HG02642 (cell line): Measurements from ENCODE around the gene RCAN2.

Source experiments
- ATAC-seq: cut with Tn5 transposase; IDR thresholded peaks from one replicate; pipeline ENCODE4 v1.9.1; 2021; ENCODE audit warnings: mild to moderate bottlenecking; ENCODE audit not compliant: unreplicated experiment, poor library complexity

The RCAN2 gene

DNA sequence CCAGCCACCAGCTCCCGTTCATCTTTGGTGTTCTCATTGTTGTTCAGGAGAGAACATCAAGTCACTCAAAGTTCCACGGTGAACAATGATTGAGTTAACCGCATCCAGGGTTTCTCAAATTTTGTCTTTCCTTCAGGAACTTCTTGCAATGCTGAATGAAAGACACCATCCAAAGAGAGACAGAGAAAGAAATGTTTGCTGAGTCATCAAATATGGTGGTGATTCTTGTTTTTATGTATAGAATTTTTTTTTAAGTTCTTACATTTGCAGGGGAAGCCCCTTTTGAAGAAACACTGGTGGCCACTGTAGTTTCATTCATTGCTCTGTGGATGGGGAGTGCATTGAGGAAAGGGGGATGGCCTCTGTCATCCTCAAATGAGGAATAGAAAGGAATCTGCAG is 258.1 kb downstream of the RCAN2 start:
- no peak for ATAC-seq

DNA sequence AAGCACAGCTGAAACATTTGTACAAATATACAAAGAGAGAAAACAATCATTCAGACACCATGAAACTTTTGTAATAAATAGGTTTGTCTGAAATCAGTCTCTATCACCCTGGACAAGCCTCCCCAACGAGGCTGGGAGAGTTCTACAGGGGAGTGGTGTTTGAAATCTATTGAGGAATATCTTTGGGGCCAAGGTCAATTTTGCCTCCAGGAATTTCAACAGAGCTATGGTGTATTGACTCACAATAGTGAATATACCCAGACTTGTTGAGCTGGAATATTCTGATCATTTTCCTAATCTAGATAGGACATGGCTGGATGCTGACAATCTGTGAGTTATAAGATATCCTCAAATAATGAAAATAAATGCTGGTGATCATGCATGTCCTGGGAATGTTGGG is 269.0 kb downstream of the RCAN2 start:
- no peak for ATAC-seq

DNA sequence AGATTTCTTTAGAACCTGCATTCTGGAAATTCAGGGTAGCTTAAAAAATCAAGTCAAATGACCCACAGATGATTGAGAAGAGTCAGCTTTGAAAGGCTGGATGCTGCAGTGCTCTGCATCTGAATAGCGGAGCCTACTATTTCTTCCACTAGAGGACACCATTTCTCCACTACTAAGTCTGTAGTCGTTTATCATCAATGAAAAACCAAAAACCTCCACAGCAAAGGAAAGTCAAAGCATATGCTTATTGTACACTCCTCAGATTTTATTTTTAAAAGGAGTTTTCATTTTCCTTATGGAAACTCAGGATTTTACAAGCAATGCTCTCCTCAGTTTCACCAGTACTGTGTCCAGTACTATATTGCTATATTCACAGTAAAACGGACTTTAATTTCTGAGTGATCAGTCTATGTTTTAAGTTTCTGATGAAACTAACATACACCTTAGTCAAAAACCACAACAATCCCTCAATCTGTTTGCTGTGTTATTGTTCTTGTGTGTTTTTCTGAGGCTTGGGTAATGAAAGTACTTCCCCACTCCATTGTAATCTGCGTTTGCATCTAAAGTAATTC is 269.9 kb downstream of the RCAN2 start:
- peak; percentile 57 for ATAC-seq

DNA sequence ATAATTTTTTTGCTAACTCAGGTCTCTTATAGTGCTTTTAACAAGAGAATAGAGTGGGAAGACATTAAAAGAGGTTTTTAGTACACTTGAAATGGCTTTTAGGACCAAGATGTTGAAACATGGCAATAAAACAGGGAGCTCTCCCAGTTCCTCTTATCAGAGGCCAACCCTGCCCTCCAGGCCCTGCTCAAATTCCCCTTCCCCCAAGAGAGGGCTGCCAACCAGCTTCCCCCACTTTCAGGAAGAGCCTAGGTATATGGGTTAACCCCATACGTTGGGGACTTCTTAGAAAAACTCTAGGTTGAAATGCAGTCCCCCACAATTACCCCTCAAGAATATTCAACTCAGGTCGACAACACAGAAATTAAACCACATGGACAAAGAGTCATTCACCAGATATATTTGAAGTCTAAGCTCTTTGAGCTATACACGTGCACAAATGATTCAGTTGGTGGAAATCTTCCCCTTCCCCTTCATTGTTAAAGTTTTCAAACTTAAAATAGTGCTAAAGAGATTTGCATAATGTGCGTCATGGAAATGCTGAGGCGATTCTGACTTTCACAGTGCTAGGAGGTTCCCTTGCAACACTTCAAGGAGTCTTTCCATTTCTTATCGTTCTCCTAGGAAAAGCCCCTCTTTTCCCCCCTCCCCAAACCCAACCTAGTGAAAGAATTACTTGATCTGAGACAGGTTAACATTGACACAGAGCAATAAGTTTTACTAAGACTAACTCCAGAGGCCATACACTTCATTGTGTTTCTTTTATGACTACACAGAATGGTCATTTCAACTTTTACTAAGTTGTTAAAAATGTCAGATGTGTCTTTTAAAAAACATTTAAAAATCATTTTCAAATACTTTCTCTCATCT is 270.7 kb downstream of the RCAN2 start:
- ATAC-seq: peak; percentile 72

DNA sequence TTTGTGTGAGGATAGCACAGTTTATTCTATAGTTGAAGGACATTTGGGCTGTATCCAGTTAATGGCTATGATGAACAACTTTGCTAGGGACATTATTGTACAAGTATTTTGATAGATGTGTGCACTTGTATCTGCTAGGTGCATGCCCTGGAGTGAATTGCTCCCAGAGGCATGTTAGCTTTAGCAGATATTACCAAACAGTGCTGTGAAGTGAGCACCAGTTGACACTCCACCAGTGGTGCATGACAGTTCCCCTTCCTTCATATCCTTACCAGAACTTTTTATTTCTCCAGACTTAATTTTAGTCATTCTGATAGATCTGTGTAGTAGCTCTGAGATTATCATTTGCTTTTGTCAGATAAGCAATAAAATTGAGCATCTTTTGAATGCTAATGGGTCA is 271.6 kb downstream of the RCAN2 start:
- no peak for ATAC-seq

DNA sequence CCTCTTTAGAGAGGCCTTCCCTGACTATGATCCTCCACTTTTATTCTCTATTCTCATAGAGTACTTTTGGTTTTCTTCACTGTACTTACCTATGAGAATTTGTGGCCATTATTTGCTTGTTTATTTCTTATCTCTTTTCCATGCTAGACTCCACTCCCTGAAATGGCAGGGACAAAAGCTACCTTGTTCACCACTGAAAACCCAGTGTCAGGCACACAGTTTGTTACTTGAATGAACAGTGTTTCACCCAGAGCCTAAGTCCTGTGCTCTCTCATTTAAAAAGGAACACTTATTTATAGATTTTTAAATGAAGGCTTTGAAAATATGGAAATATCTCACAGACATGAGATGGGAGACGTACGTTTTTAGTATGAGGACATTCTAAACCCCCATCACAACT is 272.8 kb downstream of the RCAN2 start:
- no peak for ATAC-seq

DNA sequence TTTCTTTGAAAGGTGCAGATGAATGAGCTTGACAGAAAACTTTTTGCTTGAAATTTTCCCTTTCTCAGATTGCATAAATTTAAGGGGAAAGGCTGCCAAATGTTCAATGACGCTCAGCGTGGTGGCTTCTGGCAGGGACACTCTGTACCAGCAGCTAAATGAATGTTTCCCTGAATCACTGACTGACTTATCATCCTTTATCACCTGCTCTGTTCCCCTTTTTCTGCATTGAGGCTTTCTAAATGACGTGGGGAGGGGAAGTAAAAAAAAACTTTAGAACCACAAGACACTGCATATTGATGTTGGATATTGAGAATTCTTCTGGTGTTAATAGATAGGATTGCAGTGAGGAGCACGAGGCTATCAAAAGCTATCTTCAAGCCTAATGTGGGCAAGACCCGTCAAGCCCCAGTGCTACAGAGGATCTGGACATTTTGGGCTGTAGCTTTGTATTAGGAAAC is 273.5 kb downstream of the RCAN2 start:
- ATAC-seq: peak; percentile 64

DNA sequence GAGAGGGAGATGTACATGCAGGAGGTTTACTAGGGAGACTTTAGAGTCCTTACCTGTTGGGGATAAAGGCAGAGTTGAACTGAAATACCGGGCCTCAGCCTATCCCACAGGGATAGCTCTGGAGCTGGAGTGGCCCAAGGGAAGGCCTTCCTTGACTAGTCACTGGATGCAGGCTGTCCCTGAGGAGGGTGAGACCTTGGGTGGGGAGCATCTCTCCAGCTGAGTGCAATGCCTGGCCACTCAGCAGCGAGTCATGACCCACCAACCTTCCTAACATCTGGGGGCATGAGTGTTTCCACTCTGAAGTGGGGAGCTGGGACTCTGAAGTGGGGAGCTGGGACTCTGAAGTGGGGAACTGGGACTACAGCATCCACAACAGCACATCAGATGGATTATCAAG is 274.4 kb downstream of the RCAN2 start:
- ATAC-seq: no peak

DNA sequence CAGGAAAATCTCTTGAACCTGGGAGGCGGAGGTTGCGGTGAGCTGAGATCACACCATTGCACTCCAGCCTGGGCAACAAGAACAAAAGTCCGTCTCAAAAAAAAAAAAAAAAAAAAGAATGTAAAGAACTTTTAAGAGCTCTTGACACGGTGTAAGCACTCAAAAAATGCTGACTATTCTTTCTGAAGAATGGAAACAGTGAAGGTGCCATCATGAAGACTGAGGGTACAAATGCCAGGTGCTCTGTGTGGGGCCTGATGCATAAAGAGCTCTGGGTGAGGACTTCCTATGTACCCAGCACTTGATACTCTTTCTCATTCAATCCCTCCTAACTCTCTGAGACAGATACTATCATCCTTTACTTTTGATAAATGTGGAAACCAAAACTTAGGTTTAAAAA is 275.5 kb downstream of the RCAN2 start:
- ATAC-seq: no peak

DNA sequence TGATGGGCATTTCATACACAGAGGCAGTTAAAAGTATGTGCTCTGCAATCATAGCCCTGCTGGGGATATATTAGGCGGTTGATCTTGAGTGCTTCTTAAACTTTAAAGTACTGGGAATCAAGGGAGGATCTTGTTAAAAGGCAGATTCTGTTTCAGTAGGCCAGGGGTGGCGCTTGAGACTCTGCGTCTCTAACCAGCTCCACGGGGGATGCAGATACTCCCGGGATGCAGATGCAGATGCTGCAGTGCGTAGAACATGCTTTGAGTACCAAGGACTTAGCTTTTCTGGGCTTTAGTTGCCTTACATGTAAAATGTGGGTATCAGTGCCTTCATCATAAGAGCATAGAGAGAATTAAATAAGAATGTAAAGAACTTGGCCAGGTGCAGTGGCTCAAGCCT is 276.0 kb downstream of the RCAN2 start:
- ATAC-seq: no peak

DNA sequence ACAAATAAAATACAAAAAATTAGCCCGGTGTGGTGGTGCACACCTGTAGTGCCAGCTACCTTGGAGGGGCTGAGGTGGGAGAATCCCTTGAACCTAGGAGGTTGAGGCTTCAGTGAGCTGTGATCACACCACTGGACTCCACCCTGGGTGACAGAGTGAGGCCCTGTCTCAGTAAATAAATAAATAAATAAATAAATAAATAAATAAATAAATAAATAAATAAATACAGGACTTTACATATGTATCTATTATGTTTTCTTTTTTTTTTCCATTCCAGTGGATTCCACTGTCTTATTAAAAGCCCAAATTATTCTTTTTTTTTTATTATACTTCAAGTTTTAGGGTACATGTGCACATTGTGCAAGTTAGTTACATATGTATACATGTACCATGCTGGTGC is 279.3 kb downstream of the RCAN2 start:
- no peak for ATAC-seq

DNA sequence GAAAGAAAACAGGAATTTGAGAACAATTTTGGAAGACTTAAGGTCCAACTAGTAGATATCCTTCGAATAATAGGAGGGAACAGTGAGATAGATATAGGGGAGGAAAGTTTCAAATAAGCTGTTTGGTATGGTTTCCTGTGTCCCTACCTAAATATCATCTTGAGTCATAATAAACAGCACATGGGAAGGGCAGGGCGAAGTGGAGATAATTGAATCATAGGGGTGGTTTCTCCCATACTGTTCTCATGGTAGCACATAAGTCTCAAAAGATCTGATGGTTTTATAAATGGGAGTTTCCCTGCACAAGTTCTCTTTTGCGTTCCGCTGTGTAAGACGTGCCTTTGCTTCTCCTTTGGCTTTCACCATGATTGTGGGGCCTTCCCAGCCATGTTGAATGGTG is 281.0 kb downstream of the RCAN2 start:
- ATAC-seq: no peak

DNA sequence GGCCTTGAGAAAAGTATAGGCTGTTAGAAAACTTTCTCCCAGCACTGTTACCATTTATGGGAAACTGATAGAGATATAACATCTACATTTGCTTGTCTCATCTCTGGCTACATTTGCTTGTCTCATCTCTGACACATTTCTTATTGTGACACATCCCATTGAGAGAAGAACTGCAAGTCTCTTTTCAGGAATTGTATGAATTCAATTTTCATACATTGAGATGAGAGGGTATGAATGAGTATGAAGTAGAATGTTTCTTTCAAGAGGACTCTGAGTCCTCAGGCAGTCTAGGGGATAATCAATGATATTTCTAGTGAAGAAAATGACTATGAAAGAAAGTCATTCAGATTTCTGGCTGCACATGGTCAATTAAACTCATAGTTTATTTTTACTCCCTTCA is 282.9 kb downstream of the RCAN2 start:
- no peak for ATAC-seq

DNA sequence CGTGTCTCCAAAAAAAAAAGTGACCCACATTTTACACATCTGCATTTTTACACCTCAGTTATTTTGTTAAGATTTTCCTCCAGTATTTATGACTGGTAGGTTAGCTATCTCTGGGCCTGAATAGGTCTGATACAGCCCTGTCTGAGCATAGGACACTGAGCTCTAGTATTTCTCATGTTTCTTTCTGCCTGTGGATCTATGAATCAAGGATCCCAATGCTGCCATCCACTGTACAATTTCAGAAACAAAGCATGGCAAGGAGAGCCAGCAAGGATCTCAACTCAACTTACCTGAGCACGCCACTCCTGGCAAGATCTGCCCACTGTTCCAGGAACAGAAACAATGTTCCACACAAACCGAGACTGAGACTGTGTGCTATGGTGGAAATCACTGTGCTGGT is 284.1 kb downstream of the RCAN2 start:
- no peak for ATAC-seq

DNA sequence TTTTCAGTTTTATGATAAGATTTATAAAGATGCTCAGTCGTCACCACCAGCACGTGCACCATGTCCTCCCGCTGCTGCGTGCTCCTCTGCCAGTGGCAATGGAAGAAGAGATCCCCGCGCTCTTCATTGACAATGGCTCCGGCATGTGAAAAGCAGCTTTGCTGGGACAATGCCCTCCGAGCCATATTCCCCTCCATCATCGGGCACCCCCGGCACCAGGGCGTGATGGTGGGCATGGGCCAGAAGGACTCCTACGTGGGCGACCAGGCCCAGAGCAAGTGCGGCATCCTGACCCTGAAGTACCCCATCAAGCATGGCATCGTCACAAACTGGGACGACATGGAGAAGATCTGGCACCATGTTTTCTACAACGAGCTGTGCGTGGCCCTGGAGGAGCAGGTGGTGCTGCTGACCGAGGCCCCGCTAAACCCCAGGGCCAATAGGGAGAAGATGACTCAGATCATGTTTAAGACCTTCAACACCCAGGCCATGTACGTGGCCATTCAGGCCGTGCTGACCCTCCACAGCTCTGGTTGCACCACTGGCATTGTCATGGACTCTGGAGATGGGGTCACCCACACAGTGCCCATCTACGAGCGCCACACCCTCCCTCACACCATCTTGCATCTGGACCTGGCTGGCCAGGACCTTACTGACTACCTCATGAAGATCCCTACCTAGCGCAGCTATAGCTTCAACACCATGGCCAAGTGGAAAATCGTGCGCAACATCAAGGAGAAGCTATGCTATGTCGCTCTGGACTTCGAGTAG is 286.2 kb downstream of the RCAN2 start:
- ATAC-seq: no peak

DNA sequence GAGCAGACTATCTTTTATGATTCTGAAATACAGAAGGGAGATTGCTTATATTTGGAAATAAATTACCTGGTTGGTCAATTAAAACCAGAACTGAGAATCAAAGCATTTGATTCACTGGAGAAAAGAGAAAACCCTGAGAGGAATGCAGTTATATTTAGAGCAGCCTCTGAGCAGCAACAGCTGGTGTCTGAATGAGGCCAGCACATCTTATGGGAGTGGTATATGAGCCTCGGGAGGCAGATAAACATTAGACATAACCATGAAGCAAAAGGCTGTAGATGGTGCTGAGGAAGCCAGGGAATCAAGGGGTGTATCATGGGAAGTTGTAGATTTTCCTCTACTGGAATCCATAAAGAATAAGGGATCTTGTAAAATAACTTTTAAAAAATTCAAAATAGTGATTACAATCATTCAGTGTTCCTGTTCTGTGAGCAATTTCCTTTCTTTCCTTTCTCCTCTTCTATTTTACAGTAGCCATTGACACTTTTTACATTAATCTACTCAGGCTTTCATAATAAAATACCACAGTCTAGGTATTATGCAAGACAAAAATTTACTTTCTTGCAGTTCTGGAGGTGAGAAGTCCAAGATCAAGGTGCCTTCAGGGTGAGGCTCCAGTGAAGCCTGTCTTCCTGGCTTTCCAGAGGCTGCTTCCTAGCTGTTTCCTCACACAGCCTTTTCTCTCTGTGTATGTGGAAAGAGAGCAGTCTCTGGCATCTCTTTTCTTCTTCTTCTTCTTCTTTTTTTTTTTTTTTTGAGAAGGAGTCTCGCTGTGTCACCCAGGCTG is 287.7 kb downstream of the RCAN2 start:
- no peak for ATAC-seq

DNA sequence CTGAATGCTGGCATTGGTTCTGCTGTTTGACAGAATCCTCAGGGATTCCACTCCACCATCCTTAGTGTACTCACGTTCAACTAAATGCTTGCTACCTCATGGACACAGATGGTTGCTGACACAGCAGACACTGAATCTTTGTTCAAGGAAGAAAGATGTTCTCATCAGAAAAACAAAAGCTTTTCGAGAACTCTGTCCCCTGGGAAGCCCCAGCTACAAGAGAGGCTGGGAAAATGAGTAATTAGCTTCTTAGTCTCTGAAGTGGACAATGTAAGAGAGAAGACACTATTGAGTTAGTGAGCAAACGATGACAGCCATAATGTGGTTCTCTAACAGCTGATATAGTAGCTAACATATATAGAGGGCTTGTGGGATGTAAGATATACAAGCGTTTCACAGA is 289.5 kb downstream of the RCAN2 start:
- ATAC-seq: no peak

DNA sequence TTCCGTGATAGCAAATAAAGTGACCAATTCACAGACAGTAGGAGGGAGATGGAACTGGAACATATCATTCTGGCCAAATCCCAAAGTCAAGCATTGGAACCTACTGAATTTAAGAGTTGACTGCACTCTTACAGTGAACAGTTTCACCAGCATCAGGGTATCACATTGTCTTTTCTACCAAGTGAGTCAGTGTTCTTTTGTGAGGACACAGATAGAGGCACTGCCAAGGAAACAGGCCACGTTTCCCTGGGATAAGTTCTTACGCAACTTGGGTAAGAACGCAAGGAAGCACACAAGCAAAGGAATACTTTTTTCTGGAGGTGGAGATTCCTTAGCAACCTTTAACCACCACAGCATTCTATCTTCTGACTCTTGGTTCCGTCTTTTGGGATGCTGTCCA is 291.9 kb downstream of the RCAN2 start:
- ATAC-seq: no peak

DNA sequence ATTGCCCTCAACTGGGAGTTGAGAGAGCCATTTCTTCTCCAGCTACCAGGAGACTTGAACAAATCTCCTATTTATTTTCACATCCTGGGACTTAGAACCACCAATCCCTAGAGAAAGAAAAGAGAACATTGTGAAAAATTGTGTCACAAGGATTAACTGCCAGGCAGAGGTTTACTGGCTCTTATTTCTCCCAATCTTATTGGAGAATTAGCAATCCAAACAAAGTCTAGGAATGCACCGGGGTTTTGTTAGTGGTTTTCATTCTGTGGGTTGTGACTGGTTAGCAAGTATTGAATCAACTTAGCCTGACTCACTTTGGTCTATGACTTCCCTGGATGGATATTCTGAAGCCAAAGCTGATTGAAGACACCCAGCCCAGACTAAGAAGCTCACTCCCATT is 299.3 kb downstream of the RCAN2 start:
- ATAC-seq: no peak

DNA sequence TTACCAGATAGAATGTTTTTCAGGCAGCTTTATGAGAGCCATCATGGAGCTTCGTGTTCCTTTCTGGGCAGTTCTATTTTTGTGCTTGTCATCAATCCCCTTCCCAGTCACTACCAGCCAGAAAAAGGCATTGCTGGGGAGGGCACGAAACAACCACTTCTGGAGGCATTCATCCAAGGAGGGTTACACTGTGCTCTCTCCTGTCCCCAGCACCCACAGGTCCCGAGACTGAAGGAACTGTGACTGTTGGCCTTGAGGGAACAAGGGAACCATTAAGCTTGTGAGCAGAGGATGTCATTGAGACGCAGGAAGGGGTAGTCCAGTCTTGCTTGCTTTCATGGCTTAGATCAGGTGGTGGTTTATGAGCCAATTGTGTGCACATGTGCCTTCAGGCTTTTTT is 300.4 kb downstream of the RCAN2 start:
- no peak for ATAC-seq

DNA sequence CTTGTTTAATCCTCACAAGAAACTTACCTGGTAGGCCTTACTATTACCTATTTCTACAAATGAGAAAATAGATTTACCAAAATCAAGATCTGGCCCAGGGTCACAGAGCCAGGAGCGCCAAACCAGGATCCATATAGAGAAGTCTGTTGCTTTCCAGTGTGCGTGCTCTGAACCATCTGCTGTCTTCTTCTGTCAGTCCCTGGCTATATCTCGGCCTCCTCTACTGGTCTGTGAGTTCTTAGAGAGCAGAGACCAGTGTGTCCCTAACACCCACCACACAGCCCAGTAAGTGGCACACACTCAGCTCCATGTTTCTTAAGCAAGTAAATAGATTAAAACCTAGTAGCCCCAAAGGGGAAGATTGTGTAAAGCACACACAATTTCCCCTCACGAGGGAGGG is 301.5 kb downstream of the RCAN2 start:
- ATAC-seq: no peak
